Measurements from ENCODE around the gene DYNLT1.
"Not testable (repeated sequence)": the region's sequence is repeated elsewhere in the genome, so short reads cannot be mapped to it uniquely, and the experiment has no call there.

Gene DYNLT1

DNA sequence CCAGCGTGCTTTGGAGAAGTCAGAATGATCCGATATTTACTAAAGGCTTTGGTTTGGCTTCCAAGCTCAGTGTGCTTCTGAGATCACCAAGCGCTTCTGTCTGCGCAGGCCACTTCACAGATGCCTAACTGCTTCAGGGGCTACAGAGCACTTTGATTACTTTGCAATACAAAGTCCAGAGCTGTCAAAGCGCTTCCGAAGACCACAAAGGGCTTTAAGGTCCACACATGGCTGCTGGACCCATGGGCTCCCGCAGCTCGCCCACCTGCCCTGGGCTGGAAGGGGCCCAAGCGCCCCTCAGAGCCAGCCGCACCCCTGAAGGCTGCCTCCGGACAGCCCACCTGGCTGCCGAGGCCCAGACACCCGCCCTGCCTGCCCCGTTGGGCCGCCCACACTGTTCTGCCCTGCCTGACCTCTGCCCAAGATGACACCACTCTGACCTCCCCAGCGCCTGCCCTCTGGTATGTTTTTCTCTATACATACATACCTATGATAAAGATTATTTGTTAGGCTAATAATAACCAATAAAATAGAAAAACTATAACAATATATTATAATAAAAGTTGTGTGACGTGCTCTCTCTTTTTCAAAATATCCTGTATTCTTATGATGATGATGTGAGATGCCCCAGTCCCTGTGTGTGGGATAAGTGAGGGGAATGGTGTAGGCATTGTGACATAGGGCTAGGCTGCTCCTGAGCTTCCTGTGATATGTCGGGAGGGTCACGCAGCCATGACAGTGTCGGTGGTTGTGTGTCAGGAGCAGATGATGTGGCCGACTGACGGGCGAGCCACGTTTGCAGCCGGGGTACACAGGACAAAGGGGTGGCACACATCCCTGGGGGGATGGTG is 22.6 kb downstream of the DYNLT1 start:
- DNase-seq: no peak

DNA sequence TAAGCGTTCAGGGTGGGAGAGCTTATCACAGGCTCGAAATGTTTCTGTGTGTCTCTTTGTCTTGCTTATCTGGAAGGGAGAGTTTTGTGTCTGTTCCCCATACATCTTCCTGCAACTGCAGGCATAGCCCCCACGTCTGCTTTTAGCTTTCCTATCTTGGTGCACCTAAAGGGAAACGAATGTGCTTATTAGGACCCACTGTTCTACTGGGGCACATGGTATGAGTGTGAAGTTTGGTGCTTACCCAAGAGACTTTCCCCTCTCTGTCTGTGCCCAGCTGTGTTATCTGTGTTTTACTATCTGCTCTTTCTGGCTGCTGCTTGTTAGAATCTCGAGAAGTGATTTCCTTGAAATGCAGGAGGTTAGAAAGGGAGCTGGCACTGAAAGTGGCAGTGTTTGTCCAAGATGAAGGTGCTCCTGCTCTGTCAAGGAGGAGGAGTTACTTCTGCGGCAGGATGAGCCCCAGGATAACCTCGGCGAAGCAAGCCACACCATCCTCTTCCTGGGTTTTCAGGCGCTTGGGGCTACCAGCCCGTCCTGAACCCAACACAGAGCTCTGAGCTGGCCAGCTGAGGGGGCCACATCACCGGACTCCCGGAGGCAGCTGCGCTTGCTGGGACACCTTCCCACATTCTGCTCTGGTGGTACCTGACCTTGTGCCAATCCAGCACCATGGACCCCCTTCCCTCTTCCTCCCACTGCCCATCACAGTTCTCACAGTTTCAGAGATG is 23.4 kb downstream of the DYNLT1 start:
- DNase-seq: no peak

DNA sequence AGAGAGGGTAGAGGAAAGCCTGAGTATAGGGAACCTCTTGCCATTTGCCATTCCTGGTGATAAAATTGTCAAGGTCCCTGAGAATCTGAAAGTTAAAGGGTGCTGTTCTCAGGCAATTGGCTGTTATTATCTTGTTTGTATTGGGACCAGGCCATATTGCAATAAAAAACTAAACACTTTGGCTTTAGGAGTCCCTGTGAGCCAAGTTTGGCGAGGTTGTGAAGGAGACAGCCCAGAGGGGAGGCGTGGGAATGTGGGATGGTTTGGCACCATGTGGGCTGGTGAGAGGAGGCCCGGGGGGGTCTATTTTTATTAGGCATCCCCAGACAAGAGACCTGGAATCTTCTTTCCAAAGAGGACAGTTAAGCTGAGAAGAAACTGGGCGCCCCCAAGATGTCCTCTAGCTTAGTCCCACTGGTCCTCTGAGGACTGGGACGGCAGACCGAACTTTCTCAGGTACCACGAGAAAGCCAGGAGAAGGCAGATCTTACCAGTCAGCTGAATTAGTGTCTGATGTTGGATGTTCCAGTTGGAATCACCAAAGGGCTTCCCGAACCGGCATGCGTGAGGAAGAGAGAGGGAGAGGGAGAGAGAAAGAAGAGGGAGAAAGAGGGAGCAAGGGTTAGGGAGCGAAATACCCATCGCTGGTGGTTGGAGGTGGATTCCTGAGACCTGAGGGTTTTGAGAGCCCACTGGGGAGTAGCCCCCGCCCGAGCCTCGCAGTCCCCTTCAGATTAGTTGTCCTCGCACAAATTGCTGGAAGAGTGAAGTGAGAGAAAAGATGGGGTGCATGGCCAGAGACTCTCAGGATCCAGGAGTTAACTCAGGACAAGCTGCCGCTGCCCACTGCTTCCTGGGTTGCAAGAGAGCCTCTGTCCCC is 24.4 kb downstream of the DYNLT1 start:
- no peak for DNase-seq

DNA sequence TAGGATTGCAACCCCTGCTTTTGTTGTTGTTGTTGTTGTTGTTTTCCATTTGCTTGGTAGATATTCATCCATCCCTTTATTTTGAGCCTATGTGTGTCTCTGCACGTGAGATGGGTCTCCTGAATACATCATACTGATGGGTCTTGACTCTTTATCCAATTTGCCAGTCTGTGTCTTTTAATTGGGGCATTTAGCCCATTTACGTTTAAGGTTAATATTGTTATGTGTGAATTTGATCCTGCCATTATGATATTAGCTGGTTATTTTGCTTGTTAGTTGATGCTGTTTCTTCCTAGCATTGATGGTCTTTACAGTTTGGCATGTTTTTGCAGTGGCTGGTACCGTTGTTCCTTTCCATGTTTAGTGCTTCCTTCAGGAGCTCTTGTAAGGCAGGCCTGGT is 26.3 kb downstream of the DYNLT1 start:
- not testable (repeated sequence) for DNase-seq

DNA sequence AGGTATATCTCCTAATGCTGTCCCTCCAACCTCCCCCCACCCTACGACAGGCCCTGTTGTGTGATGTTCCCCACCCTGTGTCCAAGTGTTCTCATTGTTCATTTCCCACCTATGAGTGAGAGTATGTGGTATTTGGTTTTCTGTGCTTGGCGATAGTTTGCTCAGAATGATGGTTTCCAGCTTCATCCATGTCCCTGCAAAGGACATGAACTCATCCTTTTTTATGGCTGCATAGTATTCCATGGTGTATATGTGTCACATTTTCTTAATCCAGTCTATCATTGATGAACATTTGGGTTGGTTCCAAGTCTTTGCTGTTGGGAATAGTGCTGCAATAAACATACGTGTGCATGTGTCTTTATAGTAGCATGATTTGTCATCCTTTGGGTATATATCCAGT is 29.9 kb downstream of the DYNLT1 start:
- not testable (repeated sequence) for DNase-seq

DNA sequence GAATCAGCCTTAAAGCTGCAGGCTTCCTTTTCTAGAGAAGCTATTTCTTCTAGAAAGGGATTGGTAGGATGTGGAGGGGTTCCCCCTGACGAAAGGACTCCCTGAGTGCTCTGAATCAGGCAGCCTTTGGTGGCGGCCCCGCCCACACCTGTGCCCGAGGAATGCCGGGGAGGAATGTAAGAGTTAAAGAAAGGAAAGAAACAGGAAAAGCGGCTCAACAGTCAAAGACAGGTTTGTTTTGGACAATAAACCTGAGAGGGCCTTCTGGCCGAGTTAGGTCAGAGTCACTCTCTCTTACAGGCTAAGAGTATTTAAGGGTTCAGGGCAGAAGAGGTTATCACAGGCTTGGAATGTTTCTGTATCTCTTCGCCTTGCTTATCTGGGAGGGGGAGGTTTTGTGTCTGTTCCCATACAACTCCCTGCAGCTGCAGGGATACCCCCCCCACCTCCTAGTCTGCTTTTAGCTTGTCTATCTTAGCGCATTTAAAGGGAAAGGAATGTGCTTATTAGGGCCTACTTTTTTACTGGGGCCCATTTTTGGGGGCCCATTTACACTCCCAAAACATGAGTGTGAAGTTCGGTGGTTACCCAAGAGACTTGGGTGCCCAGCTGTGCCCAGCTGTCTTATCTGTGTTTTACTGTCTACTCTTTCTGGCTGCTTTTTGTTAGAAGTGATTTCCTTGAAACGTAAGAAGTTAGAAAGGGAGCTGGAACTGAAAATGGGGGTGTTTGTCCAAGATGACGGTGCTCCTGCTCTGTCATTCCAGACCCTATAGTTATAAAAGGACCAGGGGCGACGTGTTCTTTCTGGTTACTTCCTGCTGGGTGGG is 32.8 kb downstream of the DYNLT1 start:
- no peak for DNase-seq

DNA sequence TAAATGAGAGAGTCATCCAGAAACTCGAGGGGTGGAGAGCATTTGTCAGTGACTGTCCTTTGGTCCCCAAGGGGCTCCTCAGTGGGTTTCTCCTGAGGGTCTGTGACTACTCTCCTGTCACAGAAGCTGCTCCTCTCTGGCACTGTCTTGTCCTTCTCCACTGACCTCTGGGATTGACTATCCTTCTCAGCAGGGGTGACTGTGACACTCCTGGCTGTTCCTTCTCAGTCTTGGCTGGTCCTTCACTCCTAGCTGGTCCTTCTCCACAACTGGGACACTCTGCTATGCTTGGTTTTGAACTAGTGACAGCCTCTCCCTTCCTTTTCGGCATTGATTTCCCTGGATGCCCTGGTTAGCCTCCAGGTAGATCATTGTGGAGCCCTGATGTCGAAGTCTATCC is 33.5 kb downstream of the DYNLT1 start:
- DNase-seq: no peak

DNA sequence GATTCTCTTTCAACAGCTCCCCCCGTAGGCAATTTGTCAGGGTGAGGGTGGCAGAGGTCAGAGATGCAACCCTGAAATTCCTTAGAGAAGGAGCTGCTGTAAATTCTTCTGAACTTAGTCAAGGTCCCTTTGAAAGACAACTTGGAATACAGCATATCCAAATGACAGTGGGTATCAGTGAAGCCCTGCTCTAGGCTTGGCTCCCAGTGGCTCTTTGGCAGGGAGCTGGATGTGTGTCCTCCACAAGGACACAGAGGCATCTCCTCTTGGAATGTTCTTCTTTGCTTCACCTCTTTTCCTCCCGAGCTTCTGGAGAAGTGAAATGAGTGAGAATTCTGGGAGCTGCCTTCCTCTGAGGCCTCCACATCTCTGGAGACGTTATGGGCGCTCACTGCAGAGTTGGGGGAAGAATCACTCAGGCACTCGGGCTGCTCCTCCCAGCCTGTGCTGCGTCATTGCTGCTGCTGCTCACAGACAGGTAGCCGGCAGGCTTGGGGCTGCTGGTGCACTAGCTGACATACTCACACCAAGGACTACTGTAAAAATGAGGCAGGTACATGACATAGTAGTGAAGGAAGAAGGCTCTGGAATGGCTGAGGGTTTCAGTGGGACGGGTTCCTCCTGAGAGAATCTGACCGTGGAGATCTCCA is 34.1 kb downstream of the DYNLT1 start:
- no peak for DNase-seq

DNA sequence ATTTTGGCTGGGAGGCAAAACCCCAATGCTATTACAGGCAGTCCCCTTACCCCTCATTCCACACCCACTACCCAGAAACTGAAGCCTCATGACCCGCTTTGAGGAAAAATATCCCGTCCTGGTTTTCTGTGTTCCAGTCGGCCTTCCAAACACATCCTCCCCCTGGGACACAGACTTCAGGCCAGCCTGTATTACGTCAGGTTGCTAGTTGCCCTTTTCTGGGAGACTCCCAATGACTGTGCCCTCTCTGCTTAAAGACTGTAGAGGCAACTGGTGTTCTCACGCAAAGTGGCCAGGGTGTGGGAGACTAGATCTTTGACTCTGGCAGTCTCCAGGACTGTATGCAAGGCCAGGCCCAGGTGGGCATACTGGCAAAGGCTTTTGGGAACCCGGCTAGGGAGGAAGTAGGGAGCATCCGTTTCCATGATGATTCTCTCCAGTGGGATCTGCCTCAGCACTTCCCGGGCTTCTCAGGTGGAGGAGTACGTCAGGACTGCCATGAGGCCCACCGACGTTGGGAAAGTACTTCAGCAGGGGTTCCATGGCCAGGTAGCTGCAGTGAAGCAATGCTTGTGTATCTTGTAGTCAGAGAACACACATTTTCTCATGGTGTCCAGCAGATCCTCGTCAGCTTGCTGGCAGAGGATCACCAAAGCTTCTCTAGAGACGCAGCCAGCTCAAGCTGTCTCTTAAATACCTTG is 34.9 kb downstream of the DYNLT1 start:
- DNase-seq: no peak

DNA sequence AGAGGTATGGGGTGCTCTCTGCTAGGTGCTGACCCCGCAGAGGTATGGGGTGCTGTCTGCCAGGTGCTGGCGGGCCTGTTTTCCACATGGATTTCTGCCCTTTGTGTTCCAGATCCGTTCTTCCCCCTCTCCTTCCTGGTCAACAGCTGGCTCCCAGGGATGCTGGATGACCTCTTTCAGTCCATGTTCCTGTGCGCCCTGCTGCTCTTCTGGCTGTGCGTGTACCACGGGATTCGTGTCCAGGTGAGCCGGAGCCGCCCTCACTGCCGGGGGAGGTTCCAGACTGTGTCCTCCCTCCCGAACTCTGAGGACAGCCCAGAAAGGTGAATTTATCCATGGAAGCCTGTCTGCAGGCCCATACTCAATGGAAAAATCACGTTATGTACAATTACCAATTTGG is 36.3 kb downstream of the DYNLT1 start:
- DNase-seq: no peak

DNA sequence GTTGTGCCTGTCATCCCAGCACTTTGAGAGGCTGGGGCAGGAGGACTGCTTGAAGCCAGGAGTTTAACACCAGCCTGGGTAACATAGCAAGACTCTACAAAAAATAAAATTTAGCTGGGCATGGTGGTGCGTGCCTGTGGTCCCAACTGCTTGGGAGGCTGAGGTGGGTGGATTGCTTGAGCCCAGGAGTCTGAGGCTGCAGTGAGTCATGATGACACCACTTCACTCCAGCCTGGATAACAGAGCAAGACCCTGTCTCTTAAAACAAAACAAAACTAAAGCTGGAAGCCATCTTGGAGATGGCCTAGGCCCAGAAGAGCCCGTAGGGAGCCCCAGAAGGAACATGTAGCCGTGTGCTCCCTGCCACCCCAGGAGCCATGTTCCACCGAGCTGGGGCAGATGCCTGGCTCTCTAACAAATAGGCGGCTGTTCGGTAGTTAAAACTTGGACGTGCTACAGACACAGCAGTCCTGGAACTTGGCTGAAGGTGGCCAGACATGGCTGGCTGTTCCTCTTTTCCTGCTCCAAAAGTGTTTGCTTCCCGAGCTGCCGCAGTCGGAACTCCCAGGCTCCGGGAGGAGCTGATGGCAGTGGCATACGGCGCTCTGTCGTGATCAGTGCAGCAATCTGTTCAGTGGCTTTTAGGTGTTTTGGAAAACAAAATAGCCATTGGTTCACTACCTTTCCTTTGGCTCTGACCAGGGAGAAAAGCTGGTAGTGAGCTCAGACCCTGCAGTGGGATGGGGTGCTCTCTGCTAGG is 37.0 kb downstream of the DYNLT1 start:
- no peak for DNase-seq

DNA sequence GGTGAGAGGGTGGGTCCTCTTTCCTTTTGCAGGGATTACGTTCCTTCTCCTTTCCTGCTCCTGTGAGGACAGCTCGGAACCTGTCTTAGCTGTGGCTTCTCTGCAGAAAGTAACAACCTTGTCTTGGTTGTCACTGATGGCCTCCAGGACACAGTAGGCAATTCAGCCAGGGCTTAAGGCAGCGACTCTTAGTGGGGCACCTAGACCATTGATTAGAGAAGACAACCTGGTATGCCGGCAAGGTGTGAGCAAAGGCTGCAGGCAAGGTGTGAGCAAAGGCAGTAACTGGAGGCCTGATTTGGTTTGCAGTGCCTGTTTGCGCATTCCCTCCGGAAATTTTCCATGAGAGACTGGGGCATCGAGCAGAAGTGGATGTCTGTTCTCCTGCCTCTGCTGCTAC is 37.6 kb downstream of the DYNLT1 start:
- no peak for DNase-seq

DNA sequence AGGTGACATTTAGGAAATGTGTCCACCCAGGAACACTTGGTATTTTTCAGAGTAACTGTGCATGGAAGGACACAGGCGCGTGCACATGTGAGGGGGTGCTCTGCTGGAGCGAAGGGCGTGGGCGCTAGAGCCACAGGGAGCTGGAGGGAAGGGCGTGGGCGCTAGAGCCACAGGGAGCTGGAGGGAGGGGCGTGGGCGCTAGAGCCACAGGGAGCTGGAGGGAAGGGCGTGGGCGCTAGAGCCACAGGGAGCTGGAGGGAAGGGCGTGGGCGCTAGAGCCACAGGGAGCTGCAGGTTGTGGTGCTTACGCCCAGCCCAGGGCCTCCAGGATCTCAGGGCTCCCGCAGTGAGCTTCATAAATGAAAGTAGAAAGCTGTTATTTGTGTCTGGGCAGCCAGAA is 38.5 kb downstream of the DYNLT1 start:
- not testable (repeated sequence) for DNase-seq

DNA sequence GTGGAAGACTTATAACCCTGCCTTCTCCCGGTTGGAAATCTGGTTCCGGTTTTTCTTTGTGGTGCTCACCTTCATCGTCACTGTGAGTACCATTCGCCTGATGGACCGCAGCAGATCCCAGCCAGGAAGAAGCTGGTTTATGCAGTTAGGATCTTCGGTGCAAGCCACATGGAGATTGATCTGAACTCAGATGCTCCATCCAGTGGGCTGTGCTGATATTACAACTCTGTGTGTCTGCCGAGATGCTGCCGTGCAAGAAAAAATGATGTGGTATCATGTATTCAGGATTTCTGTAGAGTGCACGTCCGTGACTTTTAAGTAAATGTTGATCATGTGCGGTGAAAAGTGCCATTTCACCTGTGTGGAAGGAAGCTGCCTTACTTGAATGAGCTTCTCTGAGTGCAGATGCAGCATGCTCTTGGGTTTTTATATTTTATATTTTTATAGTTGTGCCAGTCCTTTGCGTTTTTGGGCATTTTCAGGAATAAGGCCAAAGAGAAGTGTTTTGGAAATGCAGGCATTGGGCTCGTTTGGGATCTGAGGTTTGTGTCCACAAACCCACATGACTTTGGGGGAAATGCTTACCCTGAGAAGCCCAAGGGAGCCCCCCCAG is 39.2 kb downstream of the DYNLT1 start:
- peak; percentile 22 to 48 for DNase-seq

DNA sequence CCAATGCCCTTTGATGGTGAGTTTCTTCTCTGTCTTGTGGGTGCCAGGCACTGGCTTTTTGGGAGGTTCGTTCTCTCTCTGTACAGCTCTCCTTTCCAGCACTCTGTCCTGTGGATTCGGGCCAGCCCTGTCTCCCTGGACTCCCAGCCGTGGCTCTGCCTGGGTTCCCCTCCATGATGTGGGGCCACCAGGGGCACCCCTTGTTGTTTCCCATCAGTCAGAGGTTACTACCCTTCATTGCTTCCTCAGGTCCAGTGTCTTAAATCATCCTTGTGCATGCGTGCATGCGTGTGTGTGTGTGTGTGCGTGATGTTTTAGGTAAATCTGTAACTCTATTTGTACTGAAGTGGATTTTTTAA is 40.5 kb downstream of the DYNLT1 start:
- no peak for DNase-seq

DNA sequence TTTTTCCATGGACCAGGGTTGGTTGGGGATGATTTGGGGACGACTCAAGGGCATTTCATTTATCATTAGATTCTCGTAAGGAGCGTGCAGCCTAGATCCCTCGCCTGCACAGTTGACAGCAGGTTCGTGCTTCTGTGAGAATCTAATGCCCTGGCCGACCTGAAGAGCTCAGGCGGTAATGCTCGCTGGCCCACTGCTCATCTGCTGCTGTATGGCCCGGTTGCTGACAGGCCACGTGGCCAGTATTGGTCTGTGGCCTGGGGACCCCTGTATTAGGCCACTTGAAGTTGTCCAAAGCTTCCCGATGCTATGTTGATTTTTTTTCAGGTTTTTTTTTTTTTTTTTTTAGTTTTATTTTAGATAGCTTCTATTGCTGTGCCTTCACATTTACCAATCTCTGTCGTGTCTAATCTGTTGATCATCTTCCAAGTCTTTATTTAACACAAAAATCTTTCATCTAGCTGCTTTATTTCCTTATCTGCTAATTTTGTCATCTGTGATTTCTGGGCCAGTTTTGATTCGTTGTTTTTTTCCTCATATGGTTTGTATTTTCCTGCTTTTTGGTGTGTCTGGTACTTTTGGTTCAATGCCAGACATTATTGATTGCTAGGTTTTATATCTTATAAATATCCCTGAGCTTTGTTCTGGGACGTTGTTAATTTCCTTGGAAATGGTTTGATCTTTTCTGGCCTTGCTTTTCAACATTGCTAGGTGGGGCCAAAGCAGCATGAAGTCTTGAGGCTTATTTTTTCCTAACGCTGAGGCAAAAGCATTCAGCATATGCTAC is 41.1 kb downstream of the DYNLT1 start:
- DNase-seq: no peak

DNA sequence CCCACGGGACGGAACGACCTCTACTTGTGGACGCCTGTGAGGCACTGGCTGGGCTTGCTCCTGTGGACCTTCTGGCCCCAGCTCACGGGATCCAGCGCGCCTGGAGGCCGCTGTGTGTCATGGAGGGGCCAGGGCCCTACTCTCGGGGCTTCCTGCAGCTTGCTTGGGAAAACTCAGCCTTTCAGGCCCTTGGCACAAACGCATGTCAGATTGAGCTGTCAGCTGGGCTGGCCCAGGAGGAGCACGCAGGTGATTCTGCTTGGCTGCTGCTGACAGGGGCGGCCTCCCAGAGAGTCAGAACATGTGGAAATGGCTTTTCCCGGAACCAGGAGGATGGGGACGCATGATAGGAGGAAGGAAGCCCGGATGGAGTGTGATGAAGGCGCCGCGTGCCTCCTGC is 44.9 kb downstream of the DYNLT1 start:
- no peak for DNase-seq

DNA sequence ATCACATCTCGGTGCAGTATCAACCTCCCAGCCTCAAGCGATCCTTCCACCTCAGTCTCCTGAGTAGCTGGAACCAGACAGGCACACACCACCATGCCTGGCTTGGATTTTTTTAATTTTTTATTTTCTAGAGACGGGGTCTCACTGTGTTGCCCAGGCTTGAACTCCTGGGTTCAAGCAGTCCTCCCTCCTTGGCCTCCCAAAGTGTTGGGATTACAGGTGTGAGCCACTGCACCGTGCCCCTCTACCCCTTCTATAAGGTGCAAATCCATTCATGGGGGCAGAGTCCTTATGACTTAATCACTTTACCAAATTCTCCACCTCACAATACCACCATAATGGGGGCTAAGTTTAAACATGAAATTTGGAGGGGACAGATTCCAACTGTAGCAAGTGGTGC is 47.0 kb downstream of the DYNLT1 start:
- no peak for DNase-seq

DNA sequence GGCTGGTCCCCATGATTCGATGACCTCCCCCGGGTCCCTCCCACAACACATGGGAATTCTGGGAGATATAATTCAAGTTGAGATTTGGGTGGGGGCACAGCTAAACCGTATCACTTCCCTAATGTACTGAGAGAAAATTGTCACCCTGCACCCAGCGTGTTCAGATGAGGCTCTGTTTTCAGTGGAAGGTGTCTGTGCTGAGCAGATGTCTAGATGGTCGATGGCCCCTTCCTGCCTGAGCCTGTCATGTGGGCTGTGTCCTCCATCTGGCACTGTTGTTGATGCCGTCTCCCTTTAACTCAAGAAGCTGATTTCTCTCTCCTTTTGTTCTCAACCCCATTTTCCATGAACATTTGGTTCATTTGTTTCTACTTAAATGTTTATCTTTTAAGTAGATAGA is 47.7 kb downstream of the DYNLT1 start:
- DNase-seq: no peak
